Endothelial cell (in vitro differentiated cells): ENCODE measurements around the gene FAM131B. TPM values are rescaled to one million over a fixed set of nuclear protein-coding genes. Genes with fewer than 3 reads are reported as not detected.

Experiments used
- DNase-seq: peaks from one replicate; pipeline ENCODE4 v3.0.0; 2021; ENCODE audit warnings: low spot score
- H3K27ac Mint-ChIP-seq: one replicate; pipeline ENCODE4 v1.8.0; 2021; ENCODE audit warnings: mixed read lengths, inconsistent platforms; ENCODE audit not compliant: unreplicated experiment
- H3K27me3 Mint-ChIP-seq: one replicate; pipeline ENCODE4 v1.8.0; 2021; ENCODE audit warnings: mild to moderate bottlenecking, moderate library complexity, mixed read lengths, inconsistent platforms; ENCODE audit not compliant: unreplicated experiment
- H3K36me3 Mint-ChIP-seq: one replicate; pipeline ENCODE4 v1.8.0; 2021; ENCODE audit warnings: mild to moderate bottlenecking, low read depth, mixed read lengths, inconsistent platforms; ENCODE audit not compliant: unreplicated experiment
- H3K4me1 Mint-ChIP-seq: one replicate; pipeline ENCODE4 v1.8.0; 2021; ENCODE audit warnings: mild to moderate bottlenecking, mixed read lengths, inconsistent platforms; ENCODE audit not compliant: unreplicated experiment
- H3K4me3 Mint-ChIP-seq: one replicate; pipeline ENCODE4 v1.8.0; 2021; ENCODE audit warnings: mild to moderate bottlenecking, mixed read lengths, inconsistent platforms; ENCODE audit not compliant: unreplicated experiment
- H3K9me3 Mint-ChIP-seq: one replicate; pipeline ENCODE4 v1.8.0; 2021; ENCODE audit warnings: mixed read lengths, inconsistent platforms; ENCODE audit not compliant: unreplicated experiment
- CTCF ChIP-seq: fragments of 200-600 bp; sonication (generic); IDR thresholded peaks from one replicate; pipeline ENCODE4 v1.5.0; 2021; ENCODE audit warnings: antibody characterized with exemption; ENCODE audit not compliant: unreplicated experiment
- total RNA-seq: library from RNA; stranded (reverse); fragmentation: NEBNext Ultra II Directional; extraction: Animal tissue kit (Norgen Biotek cat#: 25700); gene quantifications from one replicate; pipeline ENCODE4 v1.2.1, GENCODE V29; 2021; ENCODE audit not compliant: unreplicated experiment

Gene FAM131B
- total RNA-seq, 1 donor from 2014 or later = 1.0 TPM

GRCh38 chr7:143376396-143376795 lies 13.9 kb upstream of the FAM131B start:
- DNase-seq = no peak
- H3K4me1 Mint-ChIP-seq = peaks cover 36% of the 10 kb centered on the region
- TF ChIP-seq CTCF = no peak
- H3K27ac Mint-ChIP-seq = no peak overlapping the region
- H3K36me3 Mint-ChIP-seq = peaks cover 7% of the 10 kb centered on the region
- H3K27me3 Mint-ChIP-seq = peaks cover 15% of the 10 kb centered on the region
- no peaks in the 10 kb centered on the region for H3K9me3 Mint-ChIP-seq
- H3K4me3 Mint-ChIP-seq = no peak overlapping the region

DNA sequence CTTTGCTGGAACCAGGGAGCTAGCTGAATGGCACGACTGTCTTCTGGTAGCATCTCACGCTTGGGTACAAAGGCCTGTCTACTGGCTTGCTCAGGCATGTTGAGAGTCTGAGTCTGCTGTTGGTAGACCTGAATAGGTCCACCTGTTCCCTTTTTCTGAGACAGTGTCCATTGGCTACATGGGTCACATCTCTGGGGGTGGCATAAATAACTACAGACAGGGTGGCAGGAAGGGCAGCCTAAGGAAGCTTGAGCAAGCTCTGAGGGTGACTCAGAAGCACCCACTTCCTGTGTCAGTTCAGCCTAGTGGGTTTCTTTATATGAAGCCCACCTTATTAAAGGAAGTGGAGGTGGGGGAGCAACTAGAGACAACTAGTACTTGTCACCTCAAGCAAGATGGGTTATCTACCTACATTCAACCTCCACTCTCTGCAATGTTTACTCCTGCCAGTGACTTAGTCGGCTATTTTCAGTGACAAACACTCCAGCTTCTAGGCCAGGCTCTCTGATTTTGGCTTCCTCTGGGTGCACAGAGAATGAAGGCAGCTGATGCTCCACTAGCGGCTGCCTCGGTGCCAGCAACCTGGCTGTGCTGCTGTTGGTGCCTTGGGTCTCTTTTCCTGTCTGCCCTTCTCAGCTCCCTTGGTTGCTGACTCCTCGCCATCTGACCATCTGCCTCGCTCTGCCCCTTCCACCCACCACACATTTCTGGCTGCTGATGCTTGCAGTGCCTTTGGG lies 13.0 kb upstream of the FAM131B start:
- H3K27me3 Mint-ChIP-seq = peaks cover 15% of the 10 kb centered on the region

GRCh38 chr7:143374561-143374960 lies 12.0 kb upstream of the FAM131B start:
- Mint-ChIP-seq H3K4me3 (peak overlapping the region; percentile 35), H3K9me3 (no peaks in the 10 kb centered on the region), H3K36me3 (peaks cover 2% of the 10 kb centered on the region), H3K27ac (no peak overlapping the region), H3K27me3 (peaks cover 10% of the 10 kb centered on the region), H3K4me1 (peaks cover 39% of the 10 kb centered on the region)
- DNase-seq = no peak
- no peak for TF ChIP-seq CTCF

More for the DNA sequence above, 13.0 kb upstream of the FAM131B start:
- Mint-ChIP-seq H3K36me3 (peaks cover 7% of the 10 kb centered on the region), H3K4me1 (peaks cover 38% of the 10 kb centered on the region), H3K4me3 (no peak overlapping the region), H3K27ac (no peak overlapping the region), H3K9me3 (no peaks in the 10 kb centered on the region)
- TF ChIP-seq CTCF = no peak
- DNase-seq = no peak

- peaks cover 7% of the 10 kb centered on the region for H3K27me3 Mint-ChIP-seq
- no peaks in the 10 kb centered on the region for H3K9me3 Mint-ChIP-seq
- no peak for DNase-seq
- peaks cover 30% of the 10 kb centered on the region for H3K4me1 Mint-ChIP-seq
- no peak overlapping the region for H3K27ac Mint-ChIP-seq
- H3K36me3 Mint-ChIP-seq = no peaks in the 10 kb centered on the region
- no peak overlapping the region for H3K4me3 Mint-ChIP-seq
- no peak for TF ChIP-seq CTCF
Measured at GRCh38 chr7:143373255-143373794, 10.8 kb upstream of the FAM131B start.

DNA sequence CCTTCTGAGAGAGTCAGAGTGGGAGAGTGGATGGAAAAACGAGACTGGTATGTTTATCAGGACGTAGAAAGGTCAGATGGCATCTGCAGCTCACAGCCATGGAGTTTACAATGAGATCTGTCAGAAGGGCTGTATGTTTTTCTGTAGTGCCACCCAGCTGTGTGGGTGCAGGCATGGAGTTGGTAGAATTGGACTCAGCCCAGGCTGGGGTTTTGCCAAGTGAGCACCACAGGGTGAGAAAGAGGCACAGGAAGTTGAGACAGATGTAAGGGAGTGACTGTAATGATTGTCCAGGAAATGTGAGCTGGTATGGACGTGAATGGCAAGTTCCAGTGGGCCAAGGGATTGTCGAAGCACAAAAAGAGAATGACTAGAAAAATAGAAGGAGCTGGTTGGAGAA lies 9.6 kb upstream of the FAM131B start:
- DNase-seq = no peak
- no peak overlapping the region for H3K27ac Mint-ChIP-seq
- peaks cover 28% of the 10 kb centered on the region for H3K4me1 Mint-ChIP-seq

More for the DNA sequence above, 9.6 kb upstream of the FAM131B start:
- no peak for TF ChIP-seq CTCF
- Mint-ChIP-seq H3K36me3 (no peaks in the 10 kb centered on the region), H3K4me3 (no peak overlapping the region), H3K9me3 (no peaks in the 10 kb centered on the region), H3K27me3 (peaks cover 5% of the 10 kb centered on the region)
